ENCODE measurements around the gene PPP2R2B. TPM values are rescaled to one million over a fixed set of nuclear protein-coding genes. Genes with fewer than 3 reads are reported as not detected.

The PPP2R2B gene
- total and polyA plus RNA-seq, 4 donors, result 0.15 to 1.2 (median 0.55) TPM

DNA sequence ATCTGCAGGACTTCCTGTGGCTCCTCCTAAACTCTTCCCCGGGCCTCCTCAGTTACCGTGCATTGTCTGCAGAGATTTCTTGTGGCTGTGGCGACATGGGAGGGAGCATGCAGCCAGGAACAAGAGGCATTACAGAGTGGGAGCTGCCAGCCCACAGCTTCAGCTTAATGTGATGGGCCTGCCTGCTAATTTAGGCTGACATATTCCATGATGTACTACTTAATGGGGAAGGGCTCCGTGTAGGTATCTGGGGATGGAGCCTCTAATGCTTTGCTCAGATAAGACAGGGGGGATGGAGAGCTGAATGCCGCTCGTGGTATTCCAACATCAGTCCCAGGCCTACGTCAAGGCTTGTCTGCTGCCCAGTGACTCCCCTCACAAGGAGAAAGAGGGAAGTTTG is 225.0 kb downstream of the PPP2R2B start:
- Histone ChIP-seq H3K4me3 (no peak overlapping the region), H3K36me3 (ENCODE audit: control insufficient read depth in 4 of 4, insufficient read depth in 4 of 4, low read length in 4 of 4) (no peaks in the 10 kb centered on the region), H3K4me1 (ENCODE audit: control insufficient read depth in 5 of 5, insufficient read depth in 5 of 5, low read length in 5 of 5) (no peaks in the 10 kb centered on the region), H3K9ac (ENCODE audit: insufficient read depth in 1 of 2, low read length in 2 of 2) (no peak overlapping the region), H3K27me3 (ENCODE audit: control insufficient read depth in 3 of 3, insufficient read depth in 3 of 3, low read length in 2 of 3) (no peaks in the 10 kb centered on the region), H3K27ac (ENCODE audit: low read depth in 1 of 2, low read length in 1 of 2) (no peak overlapping the region), H3K9me3 (ENCODE audit: control insufficient read depth in 4 of 4, insufficient read depth in 3 of 4, low read length in 3 of 4) (no peaks in the 10 kb centered on the region)
- DNase-seq, result no peak
- 64 to 76% methylated on average over 7 of the region's 7 CpGs for WGBS, 2 donors
- ATAC-seq (ENCODE audit: insufficient read depth, low FRiP score), result no peak
- TF ChIP-seq, protein P1, sequence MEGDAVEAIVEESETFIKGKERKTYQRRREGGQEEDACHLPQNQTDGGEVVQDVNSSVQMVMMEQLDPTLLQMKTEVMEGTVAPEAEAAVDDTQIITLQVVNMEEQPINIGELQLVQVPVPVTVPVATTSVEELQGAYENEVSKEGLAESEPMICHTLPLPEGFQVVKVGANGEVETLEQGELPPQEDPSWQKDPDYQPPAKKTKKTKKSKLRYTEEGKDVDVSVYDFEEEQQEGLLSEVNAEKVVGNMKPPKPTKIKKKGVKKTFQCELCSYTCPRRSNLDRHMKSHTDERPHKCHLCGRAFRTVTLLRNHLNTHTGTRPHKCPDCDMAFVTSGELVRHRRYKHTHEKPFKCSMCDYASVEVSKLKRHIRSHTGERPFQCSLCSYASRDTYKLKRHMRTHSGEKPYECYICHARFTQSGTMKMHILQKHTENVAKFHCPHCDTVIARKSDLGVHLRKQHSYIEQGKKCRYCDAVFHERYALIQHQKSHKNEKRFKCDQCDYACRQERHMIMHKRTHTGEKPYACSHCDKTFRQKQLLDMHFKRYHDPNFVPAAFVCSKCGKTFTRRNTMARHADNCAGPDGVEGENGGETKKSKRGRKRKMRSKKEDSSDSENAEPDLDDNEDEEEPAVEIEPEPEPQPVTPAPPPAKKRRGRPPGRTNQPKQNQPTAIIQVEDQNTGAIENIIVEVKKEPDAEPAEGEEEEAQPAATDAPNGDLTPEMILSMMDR (IDR thresholded peaks at IDR 0.05; ENCODE audit: control extremely low read depth, extremely low read depth), result no peak

DNA sequence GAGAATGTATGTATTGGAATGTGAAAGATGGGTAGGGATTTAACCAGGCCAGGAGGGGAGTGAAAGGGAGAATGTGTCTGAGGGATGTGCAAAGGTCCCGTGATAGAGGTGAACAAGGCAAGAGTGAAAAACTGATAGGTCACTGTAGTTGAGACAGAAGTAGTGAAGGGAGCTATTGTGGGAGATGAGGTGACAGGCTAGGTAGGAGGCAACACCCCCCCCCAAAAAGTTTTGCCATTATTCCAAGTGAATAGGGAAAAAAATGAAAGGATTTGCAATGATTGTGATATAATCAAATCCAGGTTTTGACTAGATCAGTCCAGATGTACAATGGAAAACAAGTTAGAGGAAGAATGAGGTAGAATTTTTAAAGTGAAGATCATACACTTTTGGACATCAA is 226.0 kb downstream of the PPP2R2B start:
- Histone ChIP-seq H3K4me1 (ENCODE audit: control insufficient read depth in 5 of 5, insufficient read depth in 5 of 5, low read length in 5 of 5) (no peaks in the 10 kb centered on the region), H3K27me3 (ENCODE audit: control insufficient read depth in 3 of 3, insufficient read depth in 3 of 3, low read length in 2 of 3) (no peaks in the 10 kb centered on the region), H3K9me3 (ENCODE audit: control insufficient read depth in 4 of 4, insufficient read depth in 3 of 4, low read length in 3 of 4) (no peaks in the 10 kb centered on the region), H3K27ac (ENCODE audit: low read depth in 1 of 2, low read length in 1 of 2) (no peak overlapping the region), H3K4me3 (no peak overlapping the region), H3K36me3 (ENCODE audit: control insufficient read depth in 4 of 4, insufficient read depth in 4 of 4, low read length in 4 of 4) (no peaks in the 10 kb centered on the region), H3K9ac (ENCODE audit: insufficient read depth in 1 of 2, low read length in 2 of 2) (no peak overlapping the region)
- DNase-seq, result no peak
- ATAC-seq (ENCODE audit: insufficient read depth, low FRiP score), result no peak
- TF ChIP-seq, protein P1 (IDR thresholded peaks at IDR 0.05; ENCODE audit: control extremely low read depth, extremely low read depth), result no peak
- whole genome bisulfite sequencing, 2 donors, result 90 to 92% methylated on average over 1 of the region's 1 CpG

DNA sequence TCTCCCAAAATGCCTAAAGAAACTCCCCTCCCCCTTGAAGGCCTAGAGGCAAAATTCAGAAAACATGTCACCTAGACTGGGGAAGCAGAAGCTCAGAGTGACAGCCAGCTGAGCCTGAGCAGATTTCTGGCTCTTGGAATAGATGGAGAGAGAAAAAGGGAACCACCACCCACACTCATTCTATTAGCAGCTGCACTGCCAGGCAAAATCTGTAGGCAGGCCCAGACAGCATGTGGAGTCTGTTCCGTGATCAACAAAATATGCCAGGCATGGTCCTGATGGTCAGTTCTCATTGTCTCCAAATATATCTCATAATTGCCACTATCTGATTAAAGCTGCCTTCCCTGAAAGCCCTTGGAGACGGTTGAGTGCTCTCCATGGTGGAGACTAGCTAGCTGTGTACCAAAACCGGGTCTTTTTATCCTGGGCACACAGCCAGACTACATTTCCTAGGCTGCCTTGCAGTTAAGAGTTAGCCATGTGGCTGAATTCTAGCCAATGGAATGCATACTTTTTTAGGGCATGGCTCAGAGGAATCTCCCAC is 230.8 kb downstream of the PPP2R2B start:
- H3K27ac ChIP-seq (ENCODE audit: low read depth in 1 of 2, low read length in 1 of 2), result no peak overlapping the region
- no peak for ATAC-seq (ENCODE audit: insufficient read depth, low FRiP score)

More for the DNA sequence above, 230.8 kb downstream of the PPP2R2B start:
- 53 to 81% methylated on average over 3 of the region's 3 CpGs for WGBS, 2 donors
- Histone ChIP-seq H3K9me3 (ENCODE audit: control insufficient read depth in 4 of 4, insufficient read depth in 3 of 4, low read length in 3 of 4) (no peaks in the 10 kb centered on the region), H3K27me3 (ENCODE audit: control insufficient read depth in 3 of 3, insufficient read depth in 3 of 3, low read length in 2 of 3) (no peaks in the 10 kb centered on the region), H3K4me1 (ENCODE audit: control insufficient read depth in 5 of 5, insufficient read depth in 5 of 5, low read length in 5 of 5) (no peaks in the 10 kb centered on the region), H3K4me3 (no peak overlapping the region), H3K9ac (ENCODE audit: insufficient read depth in 1 of 2, low read length in 2 of 2) (no peak overlapping the region), H3K36me3 (ENCODE audit: control insufficient read depth in 4 of 4, insufficient read depth in 4 of 4, low read length in 4 of 4) (no peaks in the 10 kb centered on the region)
- DNase-seq, result peak in 1 of 3 donors; percentile 9
- TF ChIP-seq, protein P1 (IDR thresholded peaks at IDR 0.05; ENCODE audit: control extremely low read depth, extremely low read depth), result no peak

All from lung (tissue), 12 donors.